K562 (cell line): ENCODE measurements around the gene TCF19. TPM values are rescaled to one million over a fixed set of nuclear protein-coding genes. Genes with fewer than 3 reads are reported as not detected.
"Not testable (repeated sequence)": the region's sequence is repeated elsewhere in the genome, so short reads cannot be mapped to it uniquely, and the experiment has no call there.

Experiments used
- ATAC-seq: fragments of 200-7000 bp; cut with Tn5 transposase; 3 replicates; pipeline ENCODE4 v1.9.1; 2020; ENCODE audit warnings: moderate library complexity
- BruUV-seq: library from RNA; stranded (reverse); fragments of 400-500 nt; replicated peaks from 2 replicates; lab custom pipeline; 2021; lab: Mats Ljungman, UMichigan
- CTCF ChIA-PET: fragments of 300-600 bp; formaldehyde crosslinking; extraction: SDS; loops from one replicate; lab custom pipeline; 2021; ENCODE audit warnings: low intra/inter-chr PET ratio; lab: Yijun Ruan, JAX
- POLR2A ChIA-PET: fragments of 300-600, 350-650 bp; sonication (Branson Sonifier 250); formaldehyde crosslinking; extraction: SDS; loops from one replicate; lab custom pipeline; 2021; ENCODE audit warnings: antibody characterized with exemption, inconsistent platforms; lab: Yijun Ruan, JAX
- DNase-seq, 4 experiments: peaks; one replicate each; pipeline versions ENCODE4 v3.0.0 to v3.0.0-alpha.2; 2011 to 2018; ENCODE audit warnings: low spot score in 3 of 4, mixed read lengths in 3 of 4; ENCODE audit errors: extremely low read depth in 1 of 4
- FAIRE-seq: peaks from 2 replicates; lab custom pipeline; 2011; peaks lifted over from hg19 to GRCh38; lab: Jason Lieb, UNC
- H2AFZ ChIP-seq: 2 replicates; pipeline ENCODE4 v1.6.0; 2011; ENCODE audit warnings: low read depth, low read length, control low read depth, inconsistent platforms
- H3K27ac ChIP-seq: fragments of 200-600 bp; 3 replicates; pipeline ENCODE4 v1.8.0; 2011; ENCODE audit warnings: low read depth, mild to moderate bottlenecking, control low read depth, inconsistent platforms, low read length, moderate library complexity, mixed read lengths; ENCODE audit errors: extremely low read depth
- H3K27me3 ChIP-seq, 2 experiments: fragments of 300-600 bp in 1 of 2; 2 replicates in 1 of 2; 3 replicates in 1 of 2; pipeline versions ENCODE4 v1.6.0 to v1.8.0; 2011; ENCODE audit warnings: inconsistent platforms in 2 of 2, low read length in 2 of 2, mild to moderate bottlenecking in 1 of 2, mixed read lengths in 1 of 2, moderate library complexity in 1 of 2; ENCODE audit not compliant: control insufficient read depth in 2 of 2, insufficient read depth in 2 of 2
- H3K36me3 ChIP-seq: fragments of 300-600 bp; 3 replicates; pipeline ENCODE4 v1.8.0; 2011; ENCODE audit warnings: mild to moderate bottlenecking, low read length, inconsistent platforms; ENCODE audit not compliant: control insufficient read depth, insufficient read depth
- H3K4me1 ChIP-seq, 2 experiments: fragments of 200-600 bp in 1 of 2; replicated peaks in 1 of 2; 2 replicates in 1 of 2; 3 replicates in 1 of 2; pipeline versions ENCODE4 v1.5.1 to v1.8.0; 2011; ENCODE audit warnings: inconsistent platforms in 2 of 2, low read length in 2 of 2, mild to moderate bottlenecking in 1 of 2, mixed read lengths in 1 of 2, moderate library complexity in 1 of 2; ENCODE audit not compliant: control insufficient read depth in 2 of 2, insufficient read depth in 2 of 2
- H3K4me2 ChIP-seq: 2 replicates; pipeline ENCODE4 v1.6.1; 2011; ENCODE audit warnings: low read length, control low read depth, inconsistent platforms, mixed read lengths; ENCODE audit not compliant: insufficient read depth
- H3K4me3 ChIP-seq: fragments of 200-600 bp; sonication (generic), shearing (Covaris generic); 2 replicates; pipeline ENCODE4 v1.5.1; 2016; ENCODE audit warnings: control low read depth, inconsistent platforms
- H3K79me2 ChIP-seq: fragments of 200-600 bp; 3 replicates; pipeline ENCODE4 v1.8.0; 2011; ENCODE audit warnings: low read length, inconsistent platforms; ENCODE audit not compliant: control insufficient read depth, insufficient read depth
- H3K9ac ChIP-seq, 2 experiments: 2 replicates each; pipeline versions ENCODE4 v1.6.0 to v1.6.1; 2011; ENCODE audit warnings: low read depth in 2 of 2, low read length in 2 of 2, control low read depth in 1 of 2, inconsistent platforms in 1 of 2, mild to moderate bottlenecking in 1 of 2, mixed read lengths in 1 of 2; ENCODE audit not compliant: insufficient read depth in 1 of 2
- H3K9me1 ChIP-seq: one replicate; pipeline ENCODE4 v1.6.0; 2011; ENCODE audit warnings: inconsistent platforms, mild to moderate bottlenecking, low read length, moderate library complexity; ENCODE audit not compliant: control insufficient read depth, insufficient read depth
- H3K9me3 ChIP-seq: replicated peaks from 2 replicates; pipeline ENCODE4 v1.5.1; 2011; ENCODE audit warnings: low read depth, low read length, inconsistent platforms; ENCODE audit not compliant: control insufficient read depth, insufficient read depth
- H4K20me1 ChIP-seq: replicated peaks from 2 replicates; pipeline ENCODE4 v1.6.1; 2011; ENCODE audit warnings: low read length, inconsistent platforms, mixed read lengths; ENCODE audit not compliant: control insufficient read depth, insufficient read depth
- FOXO4 ChIP-seq: fragments of 450-650 bp; formaldehyde crosslinking; IDR thresholded peaks from 2 replicates; pipeline ENCODE4 v1.4.0; 2020; ENCODE audit warnings: mild to moderate bottlenecking, moderate library complexity
- ILF3 ChIP-seq: fragments of 450-650 bp; IDR thresholded peaks from 2 replicates; pipeline ENCODE4 v1.6.1; 2018; ENCODE audit warnings: antibody characterized with exemption, mild to moderate bottlenecking, moderate library complexity, borderline replicate concordance
- TFAP4 ChIP-seq: sonication (generic); formaldehyde crosslinking; IDR thresholded peaks from 2 replicates; pipeline ENCODE4 v1.8.0; 2022; ENCODE audit warnings: missing genetic modification reagents, mild to moderate bottlenecking, moderate library complexity, borderline replicate concordance
- WGBS: fragments of 100-300 bp; shearing (Covaris generic); methylation state at CpG from one replicate; pipeline ENCODE4 v1.1.6; 2016; ENCODE audit warnings: low coverage, mixed read lengths; ENCODE audit not compliant: insufficient coverage; ENCODE audit errors: missing lambda C conversion rate; 5-methylcytosine and 5-hydroxymethylcytosine counted together
- in situ Hi-C: fragments of 300-500 bp; cut with MboI; formaldehyde crosslinking; loops from 4 replicates; pipeline ENCODE4 v1.15.0; 2018; ENCODE audit warnings: inconsistent platforms, mixed read lengths
- intact Hi-C: fragments of 100-400 bp; cut with micrococcal nuclease; formaldehyde crosslinking; loops from 2 replicates; pipeline ENCODE4 v1.14.2; 2022
- polyA plus RNA-seq, 8 experiments: library from polyadenylated mRNA; depleted of rRNA in 4 of 8; stranded (reverse) in 5 of 8; unstranded in 3 of 8; fragments of >200 nt; fragmentation: Nextera tagmentation in 2 of 8; fragmentation: Illumina TruSeq in 1 of 8; extraction: Ambion mirVana in 2 of 8; extraction: Trizol in 1 of 8; gene quantifications; 2 replicates each; pipeline versions ENCODE4 v1.2.1 to v1.2.3, GENCODE V29; 2011 to 2014; ENCODE audit warnings: inconsistent platforms in 1 of 8, missing spikeins in 1 of 8
- total RNA-seq, 7 experiments: library from RNA; depleted of rRNA in 6 of 7; stranded (reverse); fragments of >200 nt in 6 of 7; fragmentation: Illumina TruSeq in 2 of 7; extraction: Trizol in 2 of 7; gene quantifications; 2 replicates each; pipeline versions ENCODE4 v1.2.1 to v1.2.3, GENCODE V29; 2011 to 2021; ENCODE audit warnings: low replicate concordance in 1 of 7

Gene TCF19
- total and polyA plus RNA-seq, 9 of the 15 experiments (the other 6 are each of a cell fraction or from before 2014, with no cell fraction given): 4.2 to 42.5 (median 25.7) TPM

- TF ChIP-seq FOXO4 (no peak), ILF3 (no peak), TFAP4 (CRISPR knock-in tag) (peak; percentile 55; the same call in 1 of the 2 replicates)
Measured at GRCh38 chr6:31180500-31180899, 22.1 kb downstream of the TCF19 start (continued).

- H3K27me3 ChIP-seq: not testable (repeated sequence)
Measured at GRCh38 chr6:31183287-31183686, 24.9 kb downstream of the TCF19 start.

GRCh38 chr6:31183859-31184258, 25.5 kb downstream of the TCF19 start:
- H3K9me1 ChIP-seq, intact Hi-C loops, H3K36me3 ChIP-seq, H3K4me3 ChIP-seq, H3K4me2 ChIP-seq, H2AFZ ChIP-seq, H3K79me2 ChIP-seq, H4K20me1 ChIP-seq, BruUV-seq, CTCF ChIA-PET, H3K9me3 ChIP-seq, FAIRE-seq, ATAC-seq, H3K27ac ChIP-seq, in situ Hi-C loops, H3K9ac ChIP-seq, DNase-seq, H3K4me1 ChIP-seq, H3K27me3 ChIP-seq: not testable (repeated sequence)
- POLR2A ChIA-PET: interaction anchor here (0.7 to 1.4 kb wide), 3 partner anchors 9 to 35 kb away, joined by 4 to 5 read pairs (median 5); partner anchors contain the start of gene TCF19
- 30% methylated on average over 6 of the region's 6 CpGs for WGBS

More at GRCh38 chr6:31183287-31183686, 24.9 kb downstream of the TCF19 start:
- H2AFZ ChIP-seq, ATAC-seq, intact Hi-C loops, FAIRE-seq, H3K9me1 ChIP-seq, H3K27ac ChIP-seq, H3K36me3 ChIP-seq, in situ Hi-C loops, CTCF ChIA-PET, BruUV-seq, H3K4me1 ChIP-seq, H4K20me1 ChIP-seq, H3K4me2 ChIP-seq, DNase-seq, H3K4me3 ChIP-seq, H3K79me2 ChIP-seq, H3K9me3 ChIP-seq, H3K9ac ChIP-seq: not testable (repeated sequence)
- POLR2A ChIA-PET: interaction anchor here (0.6 to 1.4 kb wide), 2 partner anchors 11 to 24 kb away, joined by 3 to 5 read pairs; partner anchors contain the start of gene TCF19
- 45% methylated on average over 2 of the region's 2 CpGs for WGBS

GRCh38 chr6:31185695-31186051, 27.3 kb downstream of the TCF19 start:
- H3K9ac ChIP-seq, intact Hi-C loops, H3K27me3 ChIP-seq, FAIRE-seq, DNase-seq, BruUV-seq, H3K9me3 ChIP-seq, H3K4me3 ChIP-seq, H4K20me1 ChIP-seq, H3K9me1 ChIP-seq, H3K4me2 ChIP-seq, H3K79me2 ChIP-seq, H3K27ac ChIP-seq, in situ Hi-C loops, ATAC-seq, CTCF ChIA-PET, H3K36me3 ChIP-seq, H3K4me1 ChIP-seq, H2AFZ ChIP-seq: not testable (repeated sequence)
- 73% methylated on average over 4 of the region's 4 CpGs for WGBS
- POLR2A ChIA-PET: interaction anchor here (1.2 kb wide), 1 partner anchor 13 kb away, joined by 3 read pairs; no protein-coding TSS in a partner anchor
